Vagina (tissue), 2 donors: ENCODE data around the gene CPPED1. TPM values are rescaled to one million over a fixed set of nuclear protein-coding genes. Genes with fewer than 3 reads are reported as not detected.
"Not testable (repeated sequence)": the region's sequence is repeated elsewhere in the genome, so short reads cannot be mapped to it uniquely, and the experiment has no call there.

Source experiments
- DNase-seq, 2 donors: peaks; one replicate each; pipeline ENCODE4 v3.0.0-alpha.2; 2017; ENCODE audit errors: extremely low spot score in 2 of 2
- H3K27ac ChIP-seq: fragments of 200-600 bp; sonication (generic); one replicate; pipeline ENCODE4 v1.5.1; 2019
- H3K27me3 ChIP-seq: fragments of 200-600 bp; sonication (generic); one replicate; pipeline ENCODE4 v1.5.1; 2019
- H3K36me3 ChIP-seq, 2 donors: fragments of 200-600 bp; sonication (generic); one replicate each; pipeline ENCODE4 v1.5.1; 2017 to 2019
- H3K4me1 ChIP-seq: fragments of 200-600 bp; sonication (generic); one replicate; pipeline ENCODE4 v1.5.1; 2019
- H3K4me3 ChIP-seq, 2 donors: fragments of 200-600 bp; sonication (generic); 1 replicate in 1 of 2; 2 replicates in 1 of 2; pipeline ENCODE4 v1.5.1; 2016 to 2019
- H3K9me3 ChIP-seq: fragments of 200-600 bp; sonication (generic); one replicate; pipeline ENCODE4 v1.5.1; 2019
- POLR2A ChIP-seq, 2 donors: fragments of 450-650 bp; IDR thresholded peaks; one replicate each; pipeline ENCODE4 v1.6.1; 2017; ENCODE audit warnings: antibody characterized with exemption in 2 of 2, mild to moderate bottlenecking in 2 of 2, moderate library complexity in 2 of 2
- POLR2AphosphoS5 ChIP-seq, 2 donors: sonication (generic); formaldehyde crosslinking; IDR thresholded peaks; one replicate each; pipeline ENCODE4 v1.9.0; 2017; ENCODE audit warnings: antibody characterized with exemption in 2 of 2, mild to moderate bottlenecking in 2 of 2, low read depth in 1 of 2; ENCODE audit not compliant: insufficient read depth in 1 of 2
- intact Hi-C: fragments of 100-400 bp; cut with DNase I; formaldehyde crosslinking; loops from one replicate; pipeline ENCODE4 v1.15.1; 2023
- total RNA-seq: library from RNA; depleted of rRNA; stranded (reverse); fragments of >200 nt; gene quantifications from one replicate; pipeline ENCODE4 v1.2.3, GENCODE V29; 2016
- TF ChIP-seq, protein P1 (sequence below), 3 experiments: fragments of 450-650 bp in 2 of 3; fragments of 200-600 bp in 1 of 3; sonication (generic) in 1 of 3; IDR thresholded peaks; one replicate each; pipeline ENCODE4 v1.5.1; 2017 to 2019; ENCODE audit warnings: antibody characterized with exemption in 3 of 3, mild to moderate bottlenecking in 2 of 3, moderate library complexity in 2 of 3

The CPPED1 gene
- total RNA-seq, 1 donor from 2014 or later = 15.2 TPM

DNA sequence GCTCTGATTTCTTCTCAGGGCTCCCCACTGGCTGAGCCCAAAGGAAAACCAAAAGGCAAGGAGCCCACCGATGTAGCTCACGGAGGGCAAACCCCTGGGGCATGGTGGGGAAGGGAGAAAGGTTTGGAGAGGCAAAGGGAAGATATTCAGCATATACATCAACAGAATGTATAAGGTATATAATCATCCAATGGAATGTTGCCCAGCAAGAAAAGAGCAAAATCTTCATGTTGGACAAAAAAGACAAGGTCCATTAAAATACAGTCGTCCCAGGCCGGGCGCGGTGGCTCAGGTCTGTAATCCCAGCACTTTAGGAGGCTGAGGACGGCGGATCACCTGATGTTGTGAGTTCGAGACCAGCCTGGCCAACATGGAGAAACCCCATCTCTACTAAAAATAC, 1.6 kb downstream of the CPPED1 start:
- no peaks in the 10 kb centered on the region for H3K9me3 ChIP-seq
- peaks cover 24% of the 10 kb centered on the region for H3K4me1 ChIP-seq
- TF ChIP-seq POLR2AphosphoS5 (IDR thresholded peaks at IDR 0.05; ENCODE audit: insufficient read depth in 1 of 2, low read depth in 1 of 2) = no peak
- TF ChIP-seq, protein P1, sequence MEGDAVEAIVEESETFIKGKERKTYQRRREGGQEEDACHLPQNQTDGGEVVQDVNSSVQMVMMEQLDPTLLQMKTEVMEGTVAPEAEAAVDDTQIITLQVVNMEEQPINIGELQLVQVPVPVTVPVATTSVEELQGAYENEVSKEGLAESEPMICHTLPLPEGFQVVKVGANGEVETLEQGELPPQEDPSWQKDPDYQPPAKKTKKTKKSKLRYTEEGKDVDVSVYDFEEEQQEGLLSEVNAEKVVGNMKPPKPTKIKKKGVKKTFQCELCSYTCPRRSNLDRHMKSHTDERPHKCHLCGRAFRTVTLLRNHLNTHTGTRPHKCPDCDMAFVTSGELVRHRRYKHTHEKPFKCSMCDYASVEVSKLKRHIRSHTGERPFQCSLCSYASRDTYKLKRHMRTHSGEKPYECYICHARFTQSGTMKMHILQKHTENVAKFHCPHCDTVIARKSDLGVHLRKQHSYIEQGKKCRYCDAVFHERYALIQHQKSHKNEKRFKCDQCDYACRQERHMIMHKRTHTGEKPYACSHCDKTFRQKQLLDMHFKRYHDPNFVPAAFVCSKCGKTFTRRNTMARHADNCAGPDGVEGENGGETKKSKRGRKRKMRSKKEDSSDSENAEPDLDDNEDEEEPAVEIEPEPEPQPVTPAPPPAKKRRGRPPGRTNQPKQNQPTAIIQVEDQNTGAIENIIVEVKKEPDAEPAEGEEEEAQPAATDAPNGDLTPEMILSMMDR (IDR thresholded peaks at IDR 0.05) = no peak
- TF ChIP-seq POLR2A (IDR thresholded peaks at IDR 0.05) = no peak
- intact Hi-C loops = no loop called here
- no peaks in the 10 kb centered on the region for H3K27me3 ChIP-seq
- peak overlapping the region; percentile 3 for H3K27ac ChIP-seq
- no peak for DNase-seq
- H3K4me3 ChIP-seq = no peak overlapping the region
- no peaks in the 10 kb centered on the region for H3K36me3 ChIP-seq

DNA sequence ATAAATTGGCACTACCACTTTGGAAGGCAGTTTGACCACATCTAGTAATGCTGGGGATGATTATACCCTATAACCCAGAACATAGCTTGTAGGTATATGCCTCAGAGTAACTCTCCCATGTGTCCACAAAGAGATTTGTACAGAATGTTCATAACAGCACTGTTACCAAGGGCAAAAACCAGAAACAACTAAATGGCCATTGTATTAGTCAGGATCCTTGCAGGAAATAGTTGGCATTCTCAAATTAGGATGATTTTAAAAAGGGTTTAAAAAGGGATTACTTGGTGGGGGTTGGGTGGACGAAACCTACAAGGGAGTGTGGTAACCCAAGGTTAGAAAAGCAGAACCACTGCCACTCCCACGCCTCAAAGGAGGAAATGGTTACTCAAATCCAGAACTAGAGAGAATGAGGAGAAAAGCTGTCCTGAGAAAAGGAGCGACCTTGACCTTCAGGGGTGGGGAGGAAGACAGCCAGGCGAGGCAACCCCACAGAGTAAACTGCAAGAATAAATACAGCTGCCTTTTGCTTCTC, 2.1 kb downstream of the CPPED1 start:
- H3K4me1 ChIP-seq = peaks cover 24% of the 10 kb centered on the region
- H3K36me3 ChIP-seq = no peaks in the 10 kb centered on the region
- no peaks in the 10 kb centered on the region for H3K9me3 ChIP-seq
- no peak overlapping the region for H3K4me3 ChIP-seq
- H3K27ac ChIP-seq = peak overlapping the region; percentile 3
- no peaks in the 10 kb centered on the region for H3K27me3 ChIP-seq
- no peak for DNase-seq
- intact Hi-C loops = no loop called here
- TF ChIP-seq, protein P1 (IDR thresholded peaks at IDR 0.05) = no peak

DNA sequence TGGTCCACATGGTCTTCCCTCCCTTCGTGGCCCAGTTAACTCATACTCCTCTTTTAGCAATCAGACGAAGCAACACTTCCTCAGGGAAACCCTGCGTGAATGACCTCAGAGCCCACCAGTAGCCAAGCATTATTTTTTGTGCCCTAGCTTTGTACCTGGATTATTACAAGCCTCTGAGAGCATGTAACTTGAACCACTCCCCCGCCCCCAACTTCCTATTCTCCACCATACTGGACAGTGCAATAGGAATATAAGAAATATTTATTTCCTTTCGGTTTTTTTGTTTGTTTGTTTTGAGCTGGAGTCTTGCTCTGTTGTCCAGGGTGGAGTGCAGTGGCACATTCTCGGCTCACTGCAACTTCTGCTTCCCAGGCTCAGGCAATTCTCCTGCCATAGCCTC, 2.9 kb downstream of the CPPED1 start:
- intact Hi-C loops = no loop called here
- Histone ChIP-seq H3K4me3 (no peak overlapping the region), H3K27me3 (no peaks in the 10 kb centered on the region), H3K9me3 (no peaks in the 10 kb centered on the region), H3K27ac (no peak overlapping the region), H3K4me1 (peaks cover 24% of the 10 kb centered on the region), H3K36me3 (no peaks in the 10 kb centered on the region)
- TF ChIP-seq POLR2A (IDR thresholded peaks at IDR 0.05) = no peak
- TF ChIP-seq POLR2AphosphoS5 (IDR thresholded peaks at IDR 0.05; ENCODE audit: insufficient read depth in 1 of 2, low read depth in 1 of 2) = no peak
- TF ChIP-seq, protein P1 (IDR thresholded peaks at IDR 0.05) = no peak
- no peak for DNase-seq

DNA sequence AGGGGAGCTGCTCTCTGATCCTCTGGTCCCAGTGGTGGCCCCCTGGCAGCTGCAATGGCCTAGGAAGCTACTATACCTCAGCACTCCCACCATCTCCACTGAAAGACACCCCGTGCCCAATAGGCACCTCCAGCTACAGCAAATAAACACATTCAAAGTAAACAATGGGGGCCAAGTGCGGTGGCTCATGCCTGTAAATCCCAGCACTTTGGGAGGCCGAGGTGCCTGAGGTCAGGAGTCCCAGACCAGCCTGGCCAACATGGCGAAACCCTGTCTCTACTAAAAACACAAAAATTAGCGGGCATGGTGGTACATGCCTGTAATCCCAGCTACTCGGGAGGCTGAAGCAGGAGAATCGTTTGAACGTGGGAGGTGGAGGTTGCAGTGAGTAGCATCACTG, 3.7 kb downstream of the CPPED1 start:
- H3K27me3 ChIP-seq, H3K27ac ChIP-seq, H3K4me3 ChIP-seq, intact Hi-C loops, H3K9me3 ChIP-seq, DNase-seq, H3K36me3 ChIP-seq: not testable (repeated sequence)
- H3K4me1 ChIP-seq = peaks cover 26% of the 10 kb centered on the region

DNA sequence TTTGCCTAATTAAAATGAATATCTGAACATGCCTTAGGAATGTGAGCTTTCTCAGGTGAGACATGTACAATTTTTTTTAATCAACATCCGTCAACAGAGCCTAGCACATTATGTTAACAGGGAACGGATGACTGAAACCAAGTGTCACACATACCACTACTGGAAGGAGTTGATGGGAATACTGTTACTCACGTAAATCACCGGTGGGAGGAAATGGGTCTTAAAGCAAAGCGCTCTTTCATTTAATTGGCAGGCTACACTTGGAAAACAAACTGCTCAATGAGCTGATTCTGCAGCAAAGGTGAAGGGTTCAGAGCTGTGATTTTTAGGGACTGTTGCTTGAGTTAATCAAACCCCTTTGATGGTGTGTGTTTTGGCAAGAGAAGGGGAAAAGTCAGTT, 4.8 kb downstream of the CPPED1 start:
- peaks cover 21% of the 10 kb centered on the region for H3K4me1 ChIP-seq
- H3K27me3 ChIP-seq = no peaks in the 10 kb centered on the region
- TF ChIP-seq, protein P1 (IDR thresholded peaks at IDR 0.05) = no peak
- TF ChIP-seq POLR2AphosphoS5 (IDR thresholded peaks at IDR 0.05; ENCODE audit: insufficient read depth in 1 of 2, low read depth in 1 of 2) (no peak), POLR2A (IDR thresholded peaks at IDR 0.05) (no peak)
- no peak for DNase-seq
- no peak overlapping the region for H3K4me3 ChIP-seq
- intact Hi-C loops = no loop called here
- H3K27ac ChIP-seq = no peak overlapping the region
- H3K36me3 ChIP-seq = no peaks in the 10 kb centered on the region
- H3K9me3 ChIP-seq = no peaks in the 10 kb centered on the region

DNA sequence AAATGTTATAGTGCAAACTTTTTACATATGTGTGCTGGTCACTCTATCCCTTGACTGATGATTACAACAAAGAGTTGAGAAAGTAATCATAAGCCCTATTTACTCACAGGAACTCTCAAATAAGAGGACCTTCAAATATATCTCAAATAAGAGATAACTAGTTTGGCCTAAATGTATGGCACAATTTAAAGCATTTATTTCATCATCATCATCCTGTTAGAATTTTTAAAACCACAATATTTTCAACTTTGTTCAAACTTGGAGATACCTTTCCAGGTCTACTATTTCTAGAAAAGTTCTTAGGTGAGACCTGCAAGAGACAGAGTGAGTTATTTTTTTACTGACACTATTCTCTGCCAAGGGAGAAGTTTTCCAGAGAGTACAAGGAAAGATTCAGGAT, 5.5 kb downstream of the CPPED1 start:
- H3K27me3 ChIP-seq = no peaks in the 10 kb centered on the region
- no peak for DNase-seq
- no peak overlapping the region for H3K27ac ChIP-seq
- H3K4me3 ChIP-seq = no peak overlapping the region
- H3K36me3 ChIP-seq = no peaks in the 10 kb centered on the region
- TF ChIP-seq POLR2A (IDR thresholded peaks at IDR 0.05) = no peak
- TF ChIP-seq, protein P1 (IDR thresholded peaks at IDR 0.05) = no peak
- TF ChIP-seq POLR2AphosphoS5 (IDR thresholded peaks at IDR 0.05; ENCODE audit: insufficient read depth in 1 of 2, low read depth in 1 of 2) = no peak
- intact Hi-C loops = no loop called here
- no peaks in the 10 kb centered on the region for H3K9me3 ChIP-seq
- H3K4me1 ChIP-seq = peaks cover 21% of the 10 kb centered on the region
